Skin epidermis (tissue), 12 donors: ENCODE results near the gene FAM53C.
A peak's percentile ranks its signal among the peaks of the same experiment; 100 is the strongest.

Experiments
- H3K27ac ChIP-seq, 21 experiments: fragments of 200-600 bp; sonication (generic) in 11 of 21; one replicate each; pipeline ENCODE4 v1.5.0; 2020; ENCODE audit warnings: mild to moderate bottlenecking in 3 of 21, inconsistent platforms in 2 of 21, moderate library complexity in 2 of 21
- H3K4me3 ChIP-seq, 7 experiments: fragments of 200-600 bp; sonication (generic) in 2 of 7; one replicate each; pipeline ENCODE4 v1.5.0; 2020; ENCODE audit warnings: inconsistent platforms in 2 of 7, mild to moderate bottlenecking in 2 of 7, moderate library complexity in 1 of 7

The FAM53C gene

DNA sequence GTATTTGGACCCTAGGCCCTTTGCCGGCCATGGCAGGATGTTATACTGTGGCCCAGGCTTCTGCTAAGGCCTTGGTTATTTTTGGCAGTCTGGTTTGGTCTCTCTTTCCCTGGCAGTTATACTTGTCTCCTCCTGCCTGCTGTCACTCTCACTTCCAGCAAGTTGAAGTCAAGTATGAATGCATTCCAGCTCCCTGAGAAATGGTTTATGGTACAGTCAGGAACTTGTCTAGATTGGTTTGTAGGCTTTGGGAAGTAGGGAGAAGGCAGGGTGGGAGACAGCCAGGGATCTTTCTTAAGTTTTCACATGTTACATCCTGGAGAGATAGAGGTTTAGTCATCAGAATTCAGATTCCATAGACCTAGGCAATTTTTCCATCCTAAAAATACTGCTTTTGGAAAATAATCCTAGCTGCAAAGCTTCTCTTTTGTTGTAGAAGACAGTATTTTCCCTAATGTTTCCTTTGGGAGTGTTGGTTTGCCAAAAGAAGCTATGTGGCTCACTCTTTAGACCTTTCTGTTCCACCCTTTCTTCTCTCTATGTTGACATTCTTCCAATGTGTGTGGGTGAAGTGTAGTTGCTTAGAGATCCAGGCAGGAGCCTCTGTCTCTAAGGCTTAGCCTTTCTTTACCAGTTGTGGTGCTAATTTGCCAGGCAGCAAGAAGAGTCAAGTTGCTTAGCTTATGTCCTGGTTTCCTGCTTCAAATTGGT lies 11.9 kb downstream of the FAM53C start:
- Histone ChIP-seq H3K27ac (peak overlapping the region in 9 of 21 experiments; percentile 1 to 68 (median 27)), H3K4me3 (no peak overlapping the region)

DNA sequence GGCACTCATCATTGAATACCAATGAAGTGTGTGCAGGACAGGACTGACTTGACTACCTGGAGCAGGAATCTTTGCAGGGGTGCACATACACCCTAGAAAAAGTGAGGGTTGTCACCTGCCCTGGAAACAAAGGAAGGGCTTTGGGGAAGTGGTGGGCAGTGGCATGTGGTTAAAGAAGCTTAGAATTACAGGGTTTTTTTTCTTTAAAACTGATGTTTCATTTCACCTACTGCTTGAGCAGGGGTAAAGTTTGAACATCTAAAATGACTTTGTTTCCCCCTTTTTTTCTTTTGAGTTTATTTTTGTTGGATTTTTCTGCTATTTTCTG lies 12.5 kb downstream of the FAM53C start:
- H3K27ac ChIP-seq: peak overlapping the region in 7 of 21 experiments; percentile 1 to 68 (median 27)
- H3K4me3 ChIP-seq: no peak overlapping the region

DNA sequence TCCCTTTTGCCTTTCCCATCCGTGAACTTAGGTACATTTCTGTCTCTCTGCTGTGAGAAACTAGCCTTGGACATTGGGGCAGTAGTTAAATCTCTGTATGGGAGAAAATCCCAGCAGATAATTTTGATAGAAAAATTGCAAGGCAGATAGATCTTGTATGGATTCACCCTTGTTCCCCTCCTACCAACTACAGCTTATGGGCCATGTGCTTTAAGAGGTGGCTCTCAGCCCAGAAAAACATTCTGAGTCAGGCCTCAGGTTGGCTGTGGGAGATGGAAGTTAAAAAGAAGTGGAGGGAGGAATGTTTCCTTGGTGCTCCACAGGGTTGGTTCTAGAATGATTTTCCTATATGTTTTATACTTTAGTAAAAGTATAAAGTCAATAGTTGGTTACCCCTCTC lies 13.0 kb downstream of the FAM53C start:
- H3K4me3 ChIP-seq: no peak overlapping the region
- peak overlapping the region in 1 of 21 experiments; percentile 27 for H3K27ac ChIP-seq

DNA sequence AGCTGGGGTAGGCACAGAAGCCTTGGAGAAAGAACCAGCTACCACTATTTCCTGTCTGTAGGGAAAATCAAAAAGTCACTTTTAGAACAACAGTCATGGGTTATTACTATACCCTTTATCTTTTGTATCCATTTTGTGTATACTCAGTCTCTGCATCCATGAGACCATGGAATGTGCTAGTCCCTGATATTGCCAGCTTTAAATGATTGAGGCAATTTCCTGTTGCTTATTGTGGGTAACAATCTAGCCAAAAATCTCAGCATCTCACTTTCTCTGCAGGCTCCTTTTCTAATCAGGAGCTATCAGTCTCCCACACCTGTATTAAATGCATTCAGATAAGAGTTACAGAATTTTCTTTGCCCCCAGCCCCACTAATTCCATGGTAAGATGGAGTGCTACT lies 13.5 kb downstream of the FAM53C start:
- H3K27ac ChIP-seq: no peak overlapping the region
- H3K4me3 ChIP-seq: no peak overlapping the region

DNA sequence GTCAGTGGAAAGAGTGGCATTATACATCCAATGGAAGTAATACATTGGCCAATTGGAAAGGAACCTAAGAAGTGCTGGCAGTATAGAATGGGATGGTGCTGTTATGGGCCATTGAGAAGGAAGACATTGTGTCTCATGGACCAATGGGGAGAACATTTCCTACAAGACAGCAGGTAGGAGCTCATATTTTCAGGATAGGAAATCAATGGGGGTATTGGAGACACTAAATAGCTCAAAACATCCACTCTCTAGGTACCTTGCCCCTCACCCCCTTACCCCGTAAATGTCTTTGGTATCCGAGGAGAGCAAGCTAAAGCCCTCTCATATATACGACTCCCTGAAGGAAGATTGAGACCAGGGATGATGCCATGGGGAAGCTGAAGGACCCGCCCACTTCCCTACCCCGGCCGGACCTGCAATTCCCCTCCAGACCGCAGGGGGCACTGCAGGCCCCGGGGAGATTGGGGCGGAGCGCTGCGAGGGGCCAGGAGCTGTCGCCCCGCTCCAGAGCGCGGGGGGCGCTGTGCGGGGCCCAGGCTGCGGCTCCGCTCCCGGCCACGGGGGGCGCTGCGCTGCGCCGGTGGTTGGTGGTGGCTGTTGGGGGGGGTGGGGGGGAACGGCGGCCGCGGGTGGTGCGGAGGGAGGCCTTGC lies 14.1 kb downstream of the FAM53C start, which contains the start of gene KDM3B:
Gene KDM3B (plus strand): TSS at position 615 of the 651 bp plus-strand sequence. CDS start 111 bp downstream, outside the sequence.
- Histone ChIP-seq H3K27ac (peak within 1 kb of the TSS; percentile 93 to 99 (median 97)), H3K4me3 (peak within 1 kb of the TSS; percentile 86 to 94 (median 89))

DNA sequence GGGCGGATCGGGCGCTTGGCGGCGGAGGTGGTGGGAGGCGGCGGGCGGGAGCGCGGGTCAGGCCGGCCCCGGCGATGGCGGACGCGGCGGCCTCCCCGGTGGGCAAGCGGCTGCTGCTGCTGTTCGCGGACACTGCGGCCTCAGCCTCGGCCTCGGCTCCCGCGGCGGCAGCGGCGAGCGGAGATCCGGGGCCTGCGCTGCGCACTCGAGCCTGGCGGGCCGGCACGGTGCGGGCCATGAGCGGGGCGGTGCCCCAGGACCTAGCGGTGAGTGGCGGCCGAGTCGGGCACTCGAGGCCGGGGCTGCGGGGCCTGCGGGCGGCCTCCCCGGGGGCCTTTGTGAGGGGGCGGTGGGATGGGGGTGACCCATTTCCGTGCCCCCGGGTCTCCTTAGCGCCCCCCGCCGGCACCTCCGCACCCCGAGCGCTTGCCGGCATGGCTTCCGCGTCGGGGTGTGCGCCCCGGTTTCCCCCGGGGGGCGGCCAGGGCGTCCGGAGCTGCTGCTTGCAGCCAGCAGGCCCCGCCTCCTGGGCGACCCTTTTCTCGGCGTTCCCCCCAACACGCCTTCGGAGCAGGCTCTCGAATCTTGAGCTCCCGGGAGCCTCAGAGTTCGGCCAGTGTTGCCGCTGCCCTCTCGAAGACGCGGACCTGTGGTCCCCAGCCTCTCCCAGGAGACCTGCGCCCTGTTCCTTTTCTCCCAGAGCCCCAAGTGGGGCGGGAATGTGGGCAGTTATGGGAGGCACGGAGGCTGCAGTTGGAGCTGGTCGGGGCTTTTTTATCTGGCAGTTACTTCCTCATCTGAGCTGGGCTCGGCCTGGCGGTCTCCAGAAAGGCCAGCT lies 14.9 kb downstream of the FAM53C start:
- peak overlapping the region; percentile 93 to 99 (median 97) for H3K27ac ChIP-seq
- peak overlapping the region; percentile 86 to 94 (median 89) for H3K4me3 ChIP-seq

DNA sequence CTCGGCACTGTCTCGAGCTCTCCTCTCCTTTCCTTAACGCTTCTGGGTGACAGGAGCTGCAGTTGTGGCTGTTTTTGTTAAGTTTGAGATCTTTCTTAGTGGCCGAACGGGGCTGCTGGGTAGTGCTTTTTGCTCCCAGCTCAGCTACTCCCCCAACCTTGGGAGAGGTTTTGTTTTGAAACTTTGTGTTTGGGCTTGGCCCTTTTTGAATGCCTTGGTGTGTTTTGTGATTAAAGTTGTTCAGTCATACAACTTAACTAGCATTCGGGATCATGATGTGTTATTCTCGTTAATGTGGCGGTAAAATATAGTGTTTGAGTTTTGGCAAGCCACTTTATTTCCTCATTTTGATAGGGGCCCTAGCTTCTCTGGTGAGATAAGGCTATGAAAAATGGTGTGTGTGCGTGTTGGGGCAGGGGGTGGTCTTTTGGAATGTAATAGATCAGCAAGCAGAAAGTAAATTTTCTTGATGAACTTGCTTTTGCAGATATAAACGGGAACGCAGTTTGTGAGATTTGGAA lies 15.6 kb downstream of the FAM53C start:
- H3K4me3 ChIP-seq: peak overlapping the region; percentile 86 to 94 (median 89)
- peak overlapping the region; percentile 93 to 99 (median 97) for H3K27ac ChIP-seq

DNA sequence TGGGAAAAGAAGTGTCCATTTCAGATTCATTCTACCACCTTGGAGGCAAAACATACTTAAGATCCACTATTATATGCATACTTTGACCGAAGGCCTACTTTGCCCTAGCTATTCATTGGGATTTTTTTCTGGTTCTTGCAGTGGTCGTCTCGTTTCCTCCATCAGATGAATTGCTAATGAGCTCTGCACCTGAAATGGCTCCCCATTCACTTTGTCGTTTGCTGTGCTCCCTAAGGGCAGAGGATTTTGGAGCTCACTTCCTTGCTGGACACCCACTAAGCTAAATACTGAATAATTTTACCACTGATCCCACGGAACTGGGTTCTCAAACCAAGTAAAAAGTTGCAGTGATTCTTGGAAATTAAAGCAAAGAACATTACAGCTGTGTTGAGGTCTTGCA lies 16.3 kb downstream of the FAM53C start:
- H3K4me3 ChIP-seq: peak overlapping the region in 6 of 7 experiments; percentile 87 to 94 (median 90)
- peak overlapping the region in 15 of 21 experiments; percentile 93 to 99 (median 97) for H3K27ac ChIP-seq

DNA sequence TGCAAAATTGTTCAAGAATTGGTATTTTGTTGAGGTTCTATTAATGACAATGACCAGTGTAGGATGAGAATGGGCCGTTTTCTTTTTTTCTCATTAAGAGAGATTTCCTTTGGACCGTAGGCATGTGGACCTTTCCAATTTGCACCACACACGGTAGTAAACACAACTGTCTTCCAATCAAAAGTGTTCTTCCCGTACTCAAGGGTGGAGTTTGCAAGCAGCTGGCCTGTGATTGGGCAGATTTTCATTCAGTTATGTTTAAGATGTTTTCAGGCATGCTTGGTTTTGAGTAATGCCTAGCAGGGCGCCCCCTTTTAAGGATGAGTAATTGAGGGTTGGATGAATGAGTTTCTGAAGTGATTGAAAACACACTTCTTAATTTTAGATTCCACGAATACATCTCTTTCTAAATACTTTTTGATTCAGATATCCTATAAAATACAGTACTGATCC lies 16.9 kb downstream of the FAM53C start:
- Histone ChIP-seq H3K4me3 (peak overlapping the region in 2 of 7 experiments; percentile 87 to 89), H3K27ac (peak overlapping the region in 3 of 21 experiments; percentile 36 to 97 (median 96))

DNA sequence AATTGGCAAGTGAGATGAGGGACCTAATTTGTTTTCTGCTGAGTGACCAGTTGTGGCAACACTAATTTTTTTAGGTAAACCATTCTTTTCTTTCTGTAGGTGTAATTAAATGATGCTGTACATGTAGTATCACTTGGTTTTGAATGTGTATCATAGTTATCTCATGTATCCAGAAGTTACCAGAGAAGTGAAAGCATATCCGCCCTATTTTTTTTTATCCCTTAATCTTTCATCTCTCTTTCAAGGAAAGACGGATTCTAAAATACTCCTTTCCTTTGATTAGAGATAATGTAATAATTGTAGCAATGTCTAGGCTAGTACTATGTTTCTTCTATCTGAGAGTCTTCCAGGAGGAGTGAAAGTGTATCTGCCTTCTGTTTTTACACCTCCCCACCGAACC lies 21.6 kb downstream of the FAM53C start:
- Histone ChIP-seq H3K4me3 (no peak overlapping the region), H3K27ac (no peak overlapping the region)

DNA sequence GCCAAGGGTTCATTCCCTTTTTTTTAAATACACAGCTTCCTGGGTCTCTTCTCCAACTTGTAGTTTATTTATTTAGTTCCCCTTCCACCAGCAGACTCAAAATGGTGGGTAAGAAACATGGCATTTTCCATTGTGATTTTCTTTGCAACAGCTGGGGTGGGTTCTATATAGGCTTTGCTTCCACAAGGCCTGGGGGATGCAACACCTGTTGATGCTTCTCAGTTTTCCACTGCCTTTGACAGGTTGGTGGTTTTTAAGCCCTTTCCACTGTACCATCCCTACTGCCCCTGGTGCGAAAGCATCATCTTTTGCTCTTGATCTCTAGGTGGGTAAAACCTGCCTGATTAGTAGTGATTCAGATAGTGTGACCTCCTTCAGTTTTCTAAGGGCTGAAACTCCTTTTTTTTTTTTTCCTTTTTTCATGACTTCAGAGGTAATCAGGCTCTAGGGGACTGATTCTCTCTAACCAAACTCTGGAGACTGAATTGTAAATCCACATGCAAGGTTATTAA lies 22.9 kb downstream of the FAM53C start:
- no peak overlapping the region for H3K4me3 ChIP-seq
- H3K27ac ChIP-seq: no peak overlapping the region

DNA sequence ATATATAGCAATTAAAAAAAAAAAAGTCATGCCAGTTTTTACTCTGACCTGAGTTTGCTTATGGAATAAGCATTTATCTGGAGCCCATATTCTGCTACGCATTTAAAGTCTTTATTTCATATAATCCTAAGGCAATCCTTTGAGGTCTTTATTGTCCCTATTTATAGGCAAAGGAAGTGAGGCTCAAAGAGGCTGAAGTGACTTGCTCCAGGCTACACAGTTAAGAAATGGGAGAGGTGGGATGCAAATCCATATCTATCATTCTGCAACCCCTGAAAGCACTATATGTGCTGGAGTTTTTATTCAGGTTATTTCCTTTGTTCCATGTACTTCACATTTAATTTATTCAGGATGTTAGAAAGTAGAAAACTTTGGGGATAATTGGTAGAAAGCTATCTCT lies 26.5 kb downstream of the FAM53C start:
- H3K4me3 ChIP-seq: no peak overlapping the region
- H3K27ac ChIP-seq: no peak overlapping the region

DNA sequence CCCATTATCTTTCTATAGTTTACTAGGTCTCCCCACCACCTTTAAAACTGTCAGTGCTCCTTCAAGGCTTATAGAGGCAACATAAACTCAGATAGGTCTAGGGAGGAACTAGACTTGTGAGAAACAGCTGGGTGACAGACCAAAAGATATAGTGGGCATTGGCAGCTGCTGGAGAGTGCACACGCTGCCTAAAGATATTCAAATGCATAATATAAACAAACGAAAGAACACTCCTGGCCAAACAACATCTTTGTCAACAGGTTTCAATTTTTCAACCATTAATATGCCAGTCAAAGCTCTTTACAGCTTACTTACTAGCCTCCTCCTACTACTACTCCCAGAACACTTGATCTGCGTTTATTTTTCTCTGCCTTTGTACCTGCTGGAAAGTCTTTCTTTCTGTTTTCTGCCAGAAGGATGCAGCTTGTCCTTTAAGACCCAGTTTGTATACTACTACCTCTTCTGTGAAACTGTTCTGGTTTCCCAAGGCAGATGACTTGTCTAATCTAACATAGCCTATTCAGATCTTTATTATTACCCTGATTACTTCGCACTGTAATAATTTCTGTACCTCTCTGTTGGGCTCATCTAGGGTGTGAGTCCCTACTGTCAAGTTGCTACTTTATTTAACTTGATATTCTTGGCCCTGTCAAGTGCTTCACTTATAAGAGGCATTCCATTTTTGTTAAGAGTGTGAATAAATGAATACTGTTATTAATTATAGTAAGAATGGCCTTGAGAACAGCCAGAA lies 28.7 kb downstream of the FAM53C start:
- peak overlapping the region in 1 of 21 experiments; percentile 12 for H3K27ac ChIP-seq
- no peak overlapping the region for H3K4me3 ChIP-seq

DNA sequence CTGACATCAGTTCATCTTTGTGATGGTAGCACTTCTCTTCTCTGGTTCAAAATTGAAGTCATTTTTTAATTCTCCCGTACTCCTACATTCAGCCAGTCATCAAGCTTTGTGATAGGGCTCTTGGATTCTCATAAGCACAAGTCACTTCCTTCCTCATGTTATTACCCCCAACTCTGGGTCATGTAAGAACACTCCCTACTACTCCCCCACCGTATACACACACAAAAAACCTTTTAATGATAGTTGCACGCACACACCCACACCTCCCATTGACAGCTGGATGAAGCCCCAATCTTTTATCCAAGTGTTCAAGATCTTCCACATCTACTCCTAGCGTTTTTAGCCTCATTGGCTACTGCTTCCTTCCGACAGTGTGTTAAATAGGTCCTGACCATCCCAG lies 31.2 kb downstream of the FAM53C start:
- peak overlapping the region in 10 of 21 experiments; percentile 3 to 54 (median 33) for H3K27ac ChIP-seq
- H3K4me3 ChIP-seq: no peak overlapping the region

DNA sequence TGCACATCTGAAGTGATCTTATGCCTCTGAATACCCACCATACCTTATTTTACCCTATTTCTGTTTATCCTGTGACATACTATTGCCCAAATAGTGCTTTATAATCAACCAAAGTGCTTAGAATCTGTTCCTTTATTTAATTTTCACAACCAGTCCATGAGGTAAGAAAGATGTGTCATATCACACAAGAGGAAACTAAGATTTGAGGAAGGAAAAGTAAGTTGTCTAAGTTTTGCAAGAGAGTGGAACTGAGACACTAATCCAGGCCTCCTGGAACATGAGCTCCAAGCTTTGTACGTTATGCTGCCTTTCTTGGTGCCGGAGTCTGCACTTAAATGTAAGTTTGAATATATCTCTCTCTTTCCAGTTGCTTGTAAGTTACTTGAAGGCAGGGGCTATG lies 31.6 kb downstream of the FAM53C start:
- no peak overlapping the region for H3K4me3 ChIP-seq
- peak overlapping the region in 9 of 21 experiments; percentile 3 to 54 (median 31) for H3K27ac ChIP-seq

DNA sequence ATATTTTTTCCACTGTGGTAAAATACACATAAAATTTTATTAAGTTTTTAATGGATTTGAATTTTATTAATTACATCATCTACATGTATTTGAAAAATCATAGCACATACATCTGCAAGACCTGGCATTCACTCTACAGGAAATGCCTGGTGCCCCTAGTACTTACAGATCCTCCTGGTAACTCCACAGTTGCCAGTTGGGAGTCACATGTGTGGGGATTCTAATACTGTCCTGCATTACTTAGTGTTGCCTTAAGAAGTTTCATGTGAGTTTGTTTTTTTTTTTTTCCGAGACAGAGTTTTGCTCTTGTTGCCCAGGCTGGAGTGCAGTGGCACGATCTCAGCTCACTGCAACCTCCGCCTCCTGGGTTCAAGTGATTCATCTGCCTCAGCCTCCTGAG lies 32.5 kb downstream of the FAM53C start:
- no peak overlapping the region for H3K4me3 ChIP-seq
- H3K27ac ChIP-seq: peak overlapping the region in 4 of 21 experiments; percentile 3 to 44 (median 19)

DNA sequence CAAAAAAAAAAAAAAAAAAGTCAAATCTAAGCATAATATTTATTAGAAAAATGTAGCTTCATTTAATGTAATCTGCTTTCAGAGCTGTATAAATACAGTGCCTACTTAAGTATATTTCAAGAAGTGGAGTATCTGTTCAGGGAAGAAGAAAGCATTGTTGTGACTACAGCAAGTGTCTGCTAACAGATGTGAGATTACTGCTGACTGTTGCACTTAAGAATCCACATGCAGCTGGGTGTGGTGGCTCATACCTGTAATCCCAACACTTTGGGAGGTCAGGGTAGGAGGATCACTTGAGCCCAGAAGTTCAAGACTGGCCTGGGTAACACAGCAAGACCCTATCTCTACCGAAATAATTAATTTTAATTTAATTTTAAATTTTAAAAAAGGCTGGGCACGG lies 33.4 kb downstream of the FAM53C start:
- H3K27ac ChIP-seq: no peak overlapping the region
- H3K4me3 ChIP-seq: no peak overlapping the region

DNA sequence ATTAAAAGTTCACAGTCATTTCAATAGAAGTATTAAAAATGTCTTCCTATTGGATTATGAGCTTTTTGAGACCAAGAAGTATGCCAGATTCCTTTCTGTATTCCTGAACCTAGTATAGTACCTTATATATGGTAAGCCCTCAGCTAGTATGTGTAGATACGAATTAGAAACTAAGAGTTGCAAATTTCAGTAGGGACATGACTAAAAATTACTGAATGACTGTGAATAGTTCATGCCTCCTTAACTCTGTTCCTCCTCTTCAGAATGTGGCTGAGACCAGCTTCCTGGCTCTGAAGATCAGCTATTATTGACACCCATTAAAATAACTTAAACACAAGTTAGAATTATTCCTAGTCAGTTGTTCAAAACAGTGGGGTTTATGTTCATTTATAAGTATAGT lies 34.2 kb downstream of the FAM53C start:
- no peak overlapping the region for H3K4me3 ChIP-seq
- H3K27ac ChIP-seq: no peak overlapping the region

DNA sequence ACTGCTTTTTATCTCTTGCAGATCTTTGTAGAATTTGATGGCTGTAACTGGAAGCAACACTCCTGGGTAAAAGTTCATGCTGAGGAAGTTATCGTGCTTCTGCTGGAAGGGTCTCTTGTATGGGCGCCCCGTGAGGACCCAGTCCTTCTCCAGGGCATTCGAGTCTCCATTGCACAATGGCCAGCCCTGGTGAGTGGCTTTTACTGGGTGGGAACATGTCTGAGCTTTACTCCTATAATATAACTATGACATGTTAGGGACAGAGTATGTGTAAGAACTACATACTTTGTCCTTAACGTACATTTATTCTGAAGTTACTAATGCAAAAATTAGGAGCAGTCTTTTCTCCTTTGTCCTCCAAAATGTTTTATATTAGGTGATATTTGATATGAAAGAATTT lies 34.6 kb downstream of the FAM53C start:
- H3K4me3 ChIP-seq: no peak overlapping the region
- no peak overlapping the region for H3K27ac ChIP-seq
